SK-N-SH treated with all-trans-retinoic acid at 6 μM for 48 hours (cell line): ENCODE results near the gene TPPP.

ENCODE experiments used
- ATAC-seq: fragments of 200-7000 bp; cut with Tn5 transposase; 3 replicates; pipeline ENCODE4 v1.9.1; 2020; ENCODE audit warnings: mild to moderate bottlenecking, moderate library complexity
- POU6F1 ChIP-seq: fragments of 250-450 bp; sonication (Bioruptor Pico); IDR thresholded peaks from 2 replicates; pipeline ENCODE4 v1.8.0; 2021; ENCODE audit warnings: low read depth, mild to moderate bottlenecking, moderate library complexity, borderline replicate concordance
- PPARA ChIP-seq: fragments of 250-450 bp; sonication (Bioruptor Pico); IDR thresholded peaks from 2 replicates; pipeline ENCODE4 v1.5.0; 2020; ENCODE audit warnings: mild to moderate bottlenecking, borderline replicate concordance
- SNAI2 ChIP-seq: fragments of 250-450 bp; sonication (Bioruptor Pico); IDR thresholded peaks from 2 replicates; pipeline ENCODE4 v1.5.0; 2020; ENCODE audit warnings: mild to moderate bottlenecking, moderate library complexity
- TCF4 ChIP-seq: fragments of 250-450 bp; sonication (Bioruptor Pico); IDR thresholded peaks from 2 replicates; pipeline ENCODE4 v1.8.0; 2021; ENCODE audit warnings: mild to moderate bottlenecking, moderate library complexity, borderline replicate concordance
- TSHZ2 ChIP-seq: fragments of 250-450 bp; sonication (Bioruptor Pico); IDR thresholded peaks from 2 replicates; pipeline ENCODE4 v1.5.0; 2020; ENCODE audit warnings: mild to moderate bottlenecking, moderate library complexity
- ZFP3 ChIP-seq: fragments of 250-450 bp; sonication (Bioruptor Pico); IDR thresholded peaks from 2 replicates; pipeline ENCODE4 v1.5.0; 2020; ENCODE audit warnings: mild to moderate bottlenecking, moderate library complexity
- ZNF565 ChIP-seq: fragments of 450-650 bp; formaldehyde crosslinking; conservative IDR thresholded peaks from 2 replicates; pipeline ENCODE4 v1.5.0; 2020; ENCODE audit warnings: low read depth, mild to moderate bottlenecking, moderate library complexity
- ZNF70 ChIP-seq: fragments of 450-650 bp; formaldehyde crosslinking; IDR thresholded peaks from 2 replicates; pipeline ENCODE4 v1.5.0; 2020; ENCODE audit warnings: mild to moderate bottlenecking, moderate library complexity
- TF ChIP-seq, protein P1 (sequence below): fragments of 250-450 bp; sonication (Bioruptor Pico); IDR thresholded peaks from 2 replicates; pipeline ENCODE4 v1.8.0; 2020; ENCODE audit warnings: mild to moderate bottlenecking, moderate library complexity, borderline replicate concordance
- TF ChIP-seq, protein P2 (sequence below): fragments of 250-450 bp; sonication (Bioruptor Pico); IDR thresholded peaks from 2 replicates; pipeline ENCODE4 v1.5.1; 2020; ENCODE audit warnings: low read depth, mild to moderate bottlenecking, moderate library complexity
- TF ChIP-seq, protein P3 (sequence below): fragments of 250-450 bp; sonication (Bioruptor Pico); IDR thresholded peaks from 2 replicates; pipeline ENCODE4 v1.5.1; 2021; ENCODE audit warnings: mild to moderate bottlenecking, moderate library complexity

The TPPP gene

DNA sequence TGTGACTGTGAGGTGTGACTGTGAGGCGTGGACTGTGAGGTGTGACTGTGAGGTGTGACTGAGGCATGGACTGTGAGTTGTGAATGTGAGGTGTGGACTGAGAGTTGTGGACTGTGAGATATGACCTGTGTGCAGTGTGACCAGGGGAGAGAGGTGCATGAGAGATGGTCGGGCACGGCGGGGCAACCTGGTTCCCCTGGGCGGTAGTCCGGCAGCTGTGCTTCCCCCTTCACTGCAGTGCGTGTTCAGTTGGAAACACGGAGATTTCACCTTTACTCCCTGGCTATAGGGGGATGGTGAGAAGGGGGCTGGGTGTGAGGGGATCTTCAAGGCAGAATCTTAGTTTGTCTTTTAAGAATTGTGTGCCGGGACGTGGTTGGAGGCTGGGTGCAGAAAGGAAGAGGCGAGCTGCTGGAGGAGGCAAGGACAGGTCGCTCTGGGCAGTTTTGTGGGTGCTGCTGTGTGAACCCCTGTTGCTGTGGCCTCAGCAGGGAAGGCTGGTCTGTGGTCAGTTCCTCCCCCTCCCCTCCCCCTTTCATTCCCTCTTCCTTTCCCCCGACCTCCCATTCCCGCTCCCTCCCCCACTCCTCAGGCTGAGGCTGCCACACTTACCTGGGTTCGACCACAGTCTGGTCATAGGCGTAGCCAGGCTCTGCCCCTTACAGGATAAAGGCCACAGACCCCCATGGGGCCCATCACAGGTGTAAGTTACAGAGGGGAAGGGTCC lies 41.7 kb downstream of the TPPP start:
- TF ChIP-seq ZFP3 (CRISPR knock-in tag) (no peak), SNAI2 (CRISPR knock-in tag) (no peak), POU6F1 (CRISPR knock-in tag) (no peak), ZNF565 (CRISPR knock-in tag) (no peak), ZNF70 (CRISPR knock-in tag) (no peak)
- TF ChIP-seq, protein P1, sequence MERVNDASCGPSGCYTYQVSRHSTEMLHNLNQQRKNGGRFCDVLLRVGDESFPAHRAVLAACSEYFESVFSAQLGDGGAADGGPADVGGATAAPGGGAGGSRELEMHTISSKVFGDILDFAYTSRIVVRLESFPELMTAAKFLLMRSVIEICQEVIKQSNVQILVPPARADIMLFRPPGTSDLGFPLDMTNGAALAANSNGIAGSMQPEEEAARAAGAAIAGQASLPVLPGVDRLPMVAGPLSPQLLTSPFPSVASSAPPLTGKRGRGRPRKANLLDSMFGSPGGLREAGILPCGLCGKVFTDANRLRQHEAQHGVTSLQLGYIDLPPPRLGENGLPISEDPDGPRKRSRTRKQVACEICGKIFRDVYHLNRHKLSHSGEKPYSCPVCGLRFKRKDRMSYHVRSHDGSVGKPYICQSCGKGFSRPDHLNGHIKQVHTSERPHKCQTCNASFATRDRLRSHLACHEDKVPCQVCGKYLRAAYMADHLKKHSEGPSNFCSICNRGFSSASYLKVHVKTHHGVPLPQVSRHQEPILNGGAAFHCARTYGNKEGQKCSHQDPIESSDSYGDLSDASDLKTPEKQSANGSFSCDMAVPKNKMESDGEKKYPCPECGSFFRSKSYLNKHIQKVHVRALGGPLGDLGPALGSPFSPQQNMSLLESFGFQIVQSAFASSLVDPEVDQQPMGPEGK, result no peak
- TF ChIP-seq, protein P2, sequence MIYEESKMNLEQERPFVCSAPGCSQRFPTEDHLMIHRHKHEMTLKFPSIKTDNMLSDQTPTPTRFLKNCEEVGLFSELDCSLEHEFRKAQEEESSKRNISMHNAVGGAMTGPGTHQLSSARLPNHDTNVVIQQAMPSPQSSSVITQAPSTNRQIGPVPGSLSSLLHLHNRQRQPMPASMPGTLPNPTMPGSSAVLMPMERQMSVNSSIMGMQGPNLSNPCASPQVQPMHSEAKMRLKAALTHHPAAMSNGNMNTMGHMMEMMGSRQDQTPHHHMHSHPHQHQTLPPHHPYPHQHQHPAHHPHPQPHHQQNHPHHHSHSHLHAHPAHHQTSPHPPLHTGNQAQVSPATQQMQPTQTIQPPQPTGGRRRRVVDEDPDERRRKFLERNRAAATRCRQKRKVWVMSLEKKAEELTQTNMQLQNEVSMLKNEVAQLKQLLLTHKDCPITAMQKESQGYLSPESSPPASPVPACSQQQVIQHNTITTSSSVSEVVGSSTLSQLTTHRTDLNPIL (CRISPR knock-in tag), result no peak
- no peak for ATAC-seq

DNA sequence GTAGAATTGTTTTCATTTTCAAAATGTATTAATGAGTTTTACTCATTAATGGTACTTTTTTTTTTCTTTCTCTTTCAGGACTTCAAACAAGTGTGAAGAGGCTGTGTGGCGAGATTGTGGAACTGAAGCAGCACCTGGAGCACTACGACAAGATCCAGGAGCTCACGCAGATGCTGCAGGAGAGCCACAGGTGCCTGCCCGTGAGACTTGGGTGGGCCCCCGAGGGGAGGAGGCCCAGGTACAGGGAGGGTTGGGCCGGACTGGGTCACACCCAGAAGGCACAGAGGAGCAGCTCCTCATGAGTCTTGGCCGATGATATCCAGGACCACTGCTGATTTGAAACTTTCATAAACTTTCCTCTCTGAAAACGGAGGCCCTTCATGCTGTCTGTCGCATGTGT lies 45.4 kb downstream of the TPPP start:
- TF ChIP-seq TSHZ2 (CRISPR knock-in tag) (no peak), SNAI2 (CRISPR knock-in tag) (no peak), ZNF70 (CRISPR knock-in tag) (no peak), PPARA (CRISPR knock-in tag) (no peak), POU6F1 (CRISPR knock-in tag) (no peak), TCF4 (CRISPR knock-in tag) (no peak), ZNF565 (CRISPR knock-in tag) (no peak), ZFP3 (CRISPR knock-in tag) (no peak)
- TF ChIP-seq, protein P3, sequence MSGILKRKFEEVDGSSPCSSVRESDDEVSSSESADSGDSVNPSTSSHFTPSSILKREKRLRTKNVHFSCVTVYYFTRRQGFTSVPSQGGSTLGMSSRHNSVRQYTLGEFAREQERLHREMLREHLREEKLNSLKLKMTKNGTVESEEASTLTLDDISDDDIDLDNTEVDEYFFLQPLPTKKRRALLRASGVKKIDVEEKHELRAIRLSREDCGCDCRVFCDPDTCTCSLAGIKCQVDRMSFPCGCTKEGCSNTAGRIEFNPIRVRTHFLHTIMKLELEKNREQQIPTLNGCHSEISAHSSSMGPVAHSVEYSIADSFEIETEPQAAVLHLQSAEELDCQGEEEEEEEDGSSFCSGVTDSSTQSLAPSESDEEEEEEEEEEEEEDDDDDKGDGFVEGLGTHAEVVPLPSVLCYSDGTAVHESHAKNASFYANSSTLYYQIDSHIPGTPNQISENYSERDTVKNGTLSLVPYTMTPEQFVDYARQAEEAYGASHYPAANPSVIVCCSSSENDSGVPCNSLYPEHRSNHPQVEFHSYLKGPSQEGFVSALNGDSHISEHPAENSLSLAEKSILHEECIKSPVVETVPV (CRISPR knock-in tag), result no peak
- TF ChIP-seq, protein P1, result no peak
- TF ChIP-seq, protein P2 (CRISPR knock-in tag), result no peak
- TF ChIP-seq, all 23 proteins: peak for 0
- no peak for ATAC-seq
